Right ventricle myocardium superior (tissue), 1 donor: ENCODE measurements around the gene FOLR2. TPM values are rescaled to one million over a fixed set of nuclear protein-coding genes. Genes with fewer than 3 reads are reported as not detected.
A peak's percentile ranks its signal among the peaks of the same experiment; 100 is the strongest.

Source experiments
- ATAC-seq: fragments of 200-7000 bp; cut with Tn5 transposase; one replicate; pipeline ENCODE4 v1.9.1; 2020; ENCODE audit warnings: mild to moderate bottlenecking; ENCODE audit not compliant: poor library complexity
- DNase-seq: peaks from one replicate; pipeline ENCODE4 v3.0.0-alpha.2; 2020
- intact Hi-C: fragments of 100-400 bp; cut with DNase I; formaldehyde crosslinking; loops from one replicate; pipeline ENCODE4 v1.11.2; 2022
- total RNA-seq: library from RNA; stranded (reverse); fragmentation: NEBNext Ultra II Directional; extraction: Animal tissue kit (Norgen Biotek cat#: 25700); gene quantifications from one replicate; pipeline ENCODE4 v1.2.1, GENCODE V29; 2021
- donor health status: DM: no; HTN: yes; CAD: no; lungs with severe emphysema.

The FOLR2 gene
- total RNA-seq, 1 donor from 2014 or later: 27.1 TPM

GRCh38 chr11:72237112-72237931 lies 20.7 kb downstream of the FOLR2 start:
- intact Hi-C loops: no loop called here
- ATAC-seq: peak; percentile 1
- no peak for DNase-seq

DNA sequence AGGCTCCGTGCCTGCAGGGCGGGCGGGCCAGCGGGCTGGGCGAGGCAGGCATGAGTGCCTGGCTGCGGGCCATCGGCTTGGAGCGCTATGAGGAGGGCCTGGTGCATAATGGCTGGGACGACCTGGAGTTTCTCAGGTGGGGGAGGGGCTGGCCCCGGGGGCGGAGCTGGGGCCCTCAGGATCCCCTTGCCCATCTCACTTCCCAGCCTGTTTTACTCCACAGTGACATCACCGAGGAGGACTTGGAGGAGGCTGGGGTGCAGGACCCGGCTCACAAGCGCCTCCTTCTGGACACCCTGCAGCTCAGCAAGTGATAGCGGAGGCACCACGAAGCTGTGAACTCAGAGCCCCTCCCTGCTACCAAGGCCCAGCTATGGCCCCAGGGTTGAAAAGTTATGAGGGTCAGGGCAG lies 21.5 kb downstream of the FOLR2 start:
- DNase-seq (peak; percentile 65), ATAC-seq (peak; percentile 33)
- intact Hi-C loops: no loop called here

GRCh38 chr11:72238492-72239312 lies 22.1 kb downstream of the FOLR2 start:
- DNase-seq (no peak), ATAC-seq (peak; percentile 5)
- intact Hi-C loops: no loop called here

GRCh38 chr11:72239313-72239848 lies 22.8 kb downstream of the FOLR2 start:
- intact Hi-C loops: no loop called here
- DNase-seq: peak; percentile 84
- peak; percentile 45 for ATAC-seq

- DNase-seq: peak; percentile 82
- intact Hi-C loops: no loop called here
- peak; percentile 72 for ATAC-seq
Measured at GRCh38 chr11:72239849-72240460, 23.4 kb downstream of the FOLR2 start.

DNA sequence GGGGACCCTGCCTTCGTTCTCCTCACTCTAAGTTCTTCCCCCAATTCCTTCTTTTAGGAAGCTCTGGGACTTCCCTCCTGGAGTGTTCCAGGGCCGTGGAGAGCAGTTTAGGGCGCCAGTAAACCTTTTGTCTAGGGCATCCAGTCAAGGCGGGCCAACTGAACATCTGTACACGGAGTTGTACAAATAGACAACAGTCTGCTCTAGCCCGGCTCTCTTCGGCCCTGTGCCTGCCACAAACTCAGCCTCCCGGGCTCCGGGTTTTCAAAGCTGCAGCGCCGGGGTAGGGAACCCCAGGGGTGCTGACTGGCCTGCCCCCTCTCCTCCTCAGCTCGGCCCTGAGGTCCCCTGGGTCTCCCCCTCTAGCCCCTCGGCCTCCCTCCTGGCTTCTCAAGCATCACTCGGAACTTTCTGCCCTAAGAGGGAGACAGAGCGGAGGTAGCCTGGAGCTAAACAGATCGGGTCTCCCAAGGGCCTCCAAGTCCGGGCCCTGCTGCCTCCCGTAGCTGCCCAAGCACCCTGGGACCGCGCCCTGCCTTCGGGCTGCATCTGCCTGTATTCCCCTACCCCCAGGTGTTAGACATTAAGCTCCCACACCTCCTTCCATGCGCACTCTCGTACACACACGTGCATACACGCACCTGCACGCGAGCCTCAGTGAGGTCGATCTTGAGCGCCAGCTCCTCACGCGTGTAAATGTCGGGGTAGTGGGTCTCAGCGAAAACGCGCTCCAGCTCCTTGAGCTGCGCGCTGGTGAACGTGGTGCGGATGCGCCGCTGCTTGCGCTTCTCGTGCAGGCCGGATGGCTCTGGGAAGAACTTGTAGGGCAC lies 24.1 kb downstream of the FOLR2 start:
- ATAC-seq (peak; percentile 4), DNase-seq (no peak)
- intact Hi-C loops: no loop called here

GRCh38 chr11:72241291-72241781 lies 24.7 kb downstream of the FOLR2 start:
- ATAC-seq (no peak), DNase-seq (no peak)
- intact Hi-C loops: no loop called here

DNA sequence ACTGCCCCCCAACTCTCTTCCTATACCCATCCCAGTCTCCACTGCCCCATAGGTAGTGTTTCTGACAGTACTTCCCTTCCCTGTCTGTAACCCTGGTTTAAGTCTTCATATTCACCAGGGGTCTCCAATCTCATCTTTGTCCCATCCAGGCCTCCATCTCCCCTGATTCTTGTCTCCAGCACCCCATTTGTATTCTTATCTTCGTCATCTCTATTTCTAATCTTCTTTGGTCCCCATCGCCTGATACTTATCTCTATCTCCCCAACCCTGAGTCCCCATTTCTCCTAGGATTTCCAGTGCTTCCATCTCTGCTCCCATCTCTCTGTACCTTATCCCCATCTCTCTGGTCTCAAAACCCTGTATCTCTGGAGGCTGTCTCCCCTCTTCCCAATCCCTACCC lies 25.5 kb downstream of the FOLR2 start:
- ATAC-seq: no peak
- DNase-seq: no peak
- intact Hi-C loops: no loop called here

DNA sequence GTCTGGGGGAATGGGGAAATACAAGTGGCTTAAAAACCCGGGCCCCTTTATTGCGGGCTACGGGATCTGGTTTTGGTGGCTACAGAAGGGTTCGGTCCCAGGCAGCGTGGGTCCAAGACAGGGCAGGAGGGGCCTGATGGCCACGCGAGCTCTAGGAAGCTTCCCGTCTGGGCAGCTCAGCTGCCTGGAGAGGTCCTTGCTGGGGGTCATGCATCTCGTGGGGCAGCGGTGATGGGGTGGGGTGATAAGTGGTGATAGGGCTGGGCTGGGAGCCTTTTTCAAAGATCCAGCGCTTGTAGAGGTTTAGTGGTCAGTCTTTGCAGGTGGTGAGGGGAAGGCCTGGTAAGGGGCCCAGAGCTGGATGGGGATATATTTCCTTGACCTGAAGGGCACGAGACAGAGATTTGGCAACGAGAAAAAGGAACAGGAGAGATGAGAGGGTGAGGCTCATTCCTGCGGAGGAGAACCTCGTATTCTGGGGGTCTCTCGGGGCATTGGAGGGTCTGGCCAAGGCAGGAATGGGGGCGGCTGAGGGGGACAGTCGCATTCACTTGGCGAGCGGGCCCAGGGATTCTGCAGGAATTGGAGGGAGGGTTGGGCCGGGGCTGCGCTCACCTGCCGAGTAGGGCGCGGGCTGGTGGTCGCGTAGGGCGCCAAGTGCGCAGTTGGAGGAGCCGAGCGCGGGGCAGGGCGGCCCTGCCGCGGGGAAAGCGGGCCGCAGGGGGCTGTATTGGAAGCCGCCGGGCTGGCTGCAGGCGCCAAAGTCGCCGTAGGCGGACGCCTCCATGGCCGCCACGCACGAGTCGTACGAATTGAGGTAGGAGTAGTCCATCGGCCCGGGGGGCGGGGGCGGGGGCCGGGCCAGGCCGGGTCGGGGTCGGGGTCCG lies 26.8 kb downstream of the FOLR2 start:
- ATAC-seq (no peak), DNase-seq (no peak)
- intact Hi-C loops: no loop called here

DNA sequence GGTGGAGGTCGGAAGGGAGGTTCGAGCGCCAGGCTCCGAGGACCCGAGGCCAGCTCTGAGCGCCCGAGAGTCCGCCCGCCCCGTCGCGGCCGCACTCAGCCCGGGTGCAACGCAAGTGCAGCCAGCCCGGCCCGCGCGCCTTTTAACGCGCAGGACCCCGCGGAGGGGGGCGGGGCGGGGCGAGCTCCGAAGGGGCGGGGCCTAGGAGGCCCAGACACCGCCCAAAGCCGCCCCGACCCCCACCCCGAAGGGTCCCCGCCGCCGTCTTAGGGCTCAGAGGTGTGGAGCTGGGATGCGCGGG lies 27.4 kb downstream of the FOLR2 start, which contains the start of gene PHOX2A:
TSS of gene PHOX2A (minus strand) at position 117 of the 301 bp plus-strand sequence. CDS start 172 bp downstream, outside the sequence.
- intact Hi-C loops: no loop called here
- DNase-seq: no peak

DNA sequence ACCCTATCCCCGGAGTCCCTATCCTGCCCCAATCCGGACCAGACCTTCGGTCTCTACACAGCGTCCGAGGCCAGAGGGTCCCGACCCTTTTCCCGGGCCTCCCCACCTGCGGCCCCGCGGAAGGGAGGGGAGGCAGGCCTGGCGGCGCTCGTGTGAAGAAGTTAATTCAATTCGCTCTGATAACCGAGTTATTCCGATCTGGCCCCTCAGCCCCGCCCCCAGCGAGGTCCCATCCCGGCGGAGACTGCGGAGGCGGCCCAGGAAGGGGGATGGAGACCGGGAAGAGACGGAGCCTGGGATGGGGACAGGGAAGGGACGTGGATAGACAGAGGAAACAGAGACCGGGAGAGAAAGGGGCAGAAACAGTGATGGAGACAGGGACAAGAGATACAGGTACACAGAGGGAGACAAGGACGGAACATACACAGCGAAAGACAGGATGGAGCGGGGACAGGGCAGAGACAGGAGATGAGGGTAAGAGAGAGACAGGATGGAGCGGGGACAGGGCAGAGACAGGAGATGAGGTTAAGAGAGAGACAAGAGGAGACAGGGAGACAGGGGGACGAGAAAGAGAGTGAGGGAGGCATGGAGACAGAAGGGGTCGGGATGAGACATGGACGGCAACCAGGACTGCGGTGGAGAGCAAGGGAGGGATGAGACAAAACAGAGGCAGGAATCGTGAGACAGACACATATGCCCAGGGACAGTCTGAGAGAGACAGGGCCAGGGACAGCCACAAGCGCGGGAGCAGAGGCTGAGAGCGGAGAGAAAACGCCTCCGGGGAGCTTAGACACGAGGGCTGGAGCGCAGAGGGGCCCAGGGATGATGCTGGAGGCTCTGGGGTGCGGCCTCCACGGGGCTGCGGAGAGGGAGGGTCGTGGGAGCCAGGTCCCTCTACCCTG lies 28.0 kb downstream of the FOLR2 start:
- DNase-seq: no peak
- intact Hi-C loops: no loop called here
- ATAC-seq: no peak

More for the DNA sequence above, 27.4 kb downstream of the FOLR2 start, which contains the start of gene PHOX2A:
- ATAC-seq: no peak

DNA sequence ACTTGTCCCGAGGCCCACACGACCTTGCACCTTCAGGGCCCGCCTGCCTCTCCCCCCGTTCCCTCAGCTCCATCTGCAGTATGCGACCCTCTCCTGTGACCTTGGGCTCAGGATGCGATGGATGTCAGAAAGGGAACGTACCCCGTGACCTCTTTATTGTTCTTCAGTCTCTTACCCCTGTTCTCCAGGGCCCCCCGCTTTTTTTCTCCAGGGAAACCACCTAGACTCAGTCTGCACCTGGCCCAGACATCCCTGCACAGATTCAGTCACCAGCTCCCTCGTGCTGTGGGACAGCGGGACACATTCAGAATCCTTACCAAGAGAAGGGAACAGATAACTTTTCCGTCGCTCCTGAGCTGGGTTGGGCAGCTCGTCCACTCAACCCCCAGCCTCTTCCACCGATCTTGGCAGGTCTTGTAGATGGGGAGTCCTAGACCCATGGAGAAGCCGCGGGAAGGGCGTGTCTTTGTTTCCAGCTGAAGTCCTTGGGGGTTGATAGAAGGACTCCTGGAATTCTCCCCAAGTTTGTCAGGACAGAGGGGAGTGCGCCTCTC lies 28.7 kb downstream of the FOLR2 start:
- DNase-seq (no peak), ATAC-seq (no peak)
- intact Hi-C loops: no loop called here

GRCh38 chr11:72247584-72247983 lies 31.0 kb downstream of the FOLR2 start:
- intact Hi-C loops: no loop called here
- DNase-seq (no peak), ATAC-seq (no peak)

DNA sequence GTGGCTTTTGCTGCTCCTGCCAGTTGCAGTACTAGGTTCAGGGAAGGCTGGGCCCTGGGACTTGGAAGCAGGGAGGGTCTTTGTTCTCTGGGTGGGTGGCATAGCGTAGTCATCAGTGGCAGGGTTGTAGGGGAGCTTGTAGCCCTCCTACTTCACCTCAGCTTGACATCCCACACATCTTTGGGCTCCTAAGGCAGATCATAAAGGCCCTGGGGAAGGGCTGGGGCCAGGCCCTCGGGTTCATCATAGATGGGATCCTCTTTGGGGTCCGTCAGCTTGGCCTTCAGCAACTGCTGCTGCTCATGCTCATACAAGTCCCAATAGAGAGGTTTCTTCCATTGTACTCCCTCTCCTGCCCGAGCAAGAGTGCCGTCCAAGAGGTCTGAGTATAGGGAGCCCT lies 33.4 kb downstream of the FOLR2 start:
- intact Hi-C loops: no loop called here
- DNase-seq: no peak

DNA sequence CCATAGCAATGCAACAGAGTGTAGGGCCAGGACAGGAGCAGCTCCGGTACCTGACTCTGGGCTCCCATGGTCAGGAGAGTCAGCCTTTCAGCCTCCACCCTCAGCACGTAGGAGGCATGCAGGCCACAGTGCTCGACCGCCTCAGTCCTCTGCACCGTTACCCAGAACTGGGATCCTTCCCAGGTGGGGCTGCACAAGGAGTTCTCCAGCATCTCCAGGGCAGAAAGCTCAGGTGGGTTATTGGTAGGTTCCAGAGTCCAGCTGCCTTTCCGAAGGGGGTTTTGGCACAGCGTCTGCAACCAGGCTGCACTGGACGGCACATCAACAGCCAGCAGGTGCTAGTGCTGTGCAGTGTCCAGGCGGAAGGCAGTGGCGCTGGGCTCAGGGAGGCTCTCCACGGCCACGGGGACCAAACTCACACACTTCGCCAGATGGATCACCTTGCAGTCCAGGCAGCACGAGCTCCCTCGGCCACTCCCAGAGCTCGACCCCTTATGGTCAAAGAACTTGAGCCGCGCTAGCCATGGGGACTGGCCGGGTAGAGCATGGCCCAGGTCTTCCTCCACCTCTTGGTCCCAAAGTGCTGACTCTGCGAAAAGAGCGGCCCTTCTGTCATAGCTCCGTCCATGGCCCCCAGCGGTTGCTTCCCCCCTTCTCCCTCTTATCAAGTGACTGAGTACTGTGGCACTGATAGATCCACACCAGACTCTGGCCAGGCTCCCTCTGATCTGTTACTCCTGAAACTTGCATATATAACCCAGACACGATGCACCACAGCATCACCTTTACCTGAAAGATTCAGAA lies 34.3 kb downstream of the FOLR2 start:
- no peak for DNase-seq
- ATAC-seq: no peak
- intact Hi-C loops: no loop called here

More for the DNA sequence above, 33.4 kb downstream of the FOLR2 start:
- ATAC-seq: no peak
